Measurements from ENCODE around the gene FRMPD2. TPM values are rescaled to one million over a fixed set of nuclear protein-coding genes. Genes with fewer than 3 reads are reported as not detected.

Gene FRMPD2
- total and polyA plus RNA-seq, 2 of the 4 experiments (the other 2 are of a cell fraction), result 0.18 TPM; not detected in 1

- ChIA-PET CTCF (no interaction called here), POLR2A (ENCODE audit: unreplicated experiment) (no interaction called here)
- H2BK120ac ChIP-seq (ENCODE audit: low read depth, low read length), result no peak overlapping the region
- H3K36me3 ChIP-seq (ENCODE audit: control insufficient read depth, insufficient read depth, low read length), result no peaks in the 10 kb centered on the region
- no peak overlapping the region for H2BK5ac ChIP-seq (ENCODE audit: low read depth, low read length, poor library complexity, severe bottlenecking)
- no peak overlapping the region for H2AK9ac ChIP-seq (replicated peaks; ENCODE audit: low read depth, low read length, poor library complexity)
- no peak overlapping the region for H3K4ac ChIP-seq (ENCODE audit: low read depth, low read length)
- TF ChIP-seq MXI1 (IDR thresholded peaks at IDR 0.05; ENCODE audit: borderline replicate concordance, low read depth, low read length) (no peak), NFE2L2 (IDR thresholded peaks at IDR 0.05; ENCODE audit: low read depth, low read length) (no peak), CHD1 (IDR thresholded peaks at IDR 0.05; ENCODE audit: low read depth, low read length) (no peak), CEBPB (IDR thresholded peaks at IDR 0.05; ENCODE audit: low read depth, low read length) (no peak), MAFK (IDR thresholded peaks at IDR 0.05; ENCODE audit: low read depth, low read length) (no peak), BHLHE40 (IDR thresholded peaks at IDR 0.05; ENCODE audit: low read depth, low read length) (no peak), SMC3 (IDR thresholded peaks at IDR 0.05; ENCODE audit: low read depth, low read length) (no peak), RAD21 (IDR thresholded peaks at IDR 0.05; ENCODE audit: low read length) (no peak), ELK1 (IDR thresholded peaks at IDR 0.05; ENCODE audit: borderline replicate concordance, low read depth, low read length) (no peak), CTCF (conservative IDR thresholded peaks at IDR 0.05; ENCODE audit: low read depth, low read length) (no peak), POLR2A (IDR thresholded peaks at IDR 0.05; ENCODE audit: low read depth, low read length) (no peak), RCOR1 (IDR thresholded peaks at IDR 0.05; ENCODE audit: insufficient replicate concordance, low read length) (no peak), MAZ (IDR thresholded peaks at IDR 0.05; ENCODE audit: borderline replicate concordance, low read depth, low read length) (no peak), FOS (IDR thresholded peaks at IDR 0.05; ENCODE audit: low read depth, low read length) (no peak)
- H3K14ac ChIP-seq (replicated peaks; ENCODE audit: low read depth, low read length), result no peak overlapping the region
- H4K91ac ChIP-seq (ENCODE audit: insufficient read depth, low read depth, low read length), result no peak overlapping the region
- dilution Hi-C loops (cut with HindIII; ENCODE audit: low sequenced_read_pairs, unreplicated experiment) (no loop called here), in situ Hi-C loops (cut with MboI; ENCODE audit: low sequenced_read_pairs) (no loop called here), intact Hi-C loops (cut with micrococcal nuclease) (no loop called here)
- H2AK5ac ChIP-seq (ENCODE audit: low read depth, low read length), result no peak overlapping the region
- no peaks in the 10 kb centered on the region for H3K9me3 ChIP-seq (ENCODE audit: control insufficient read depth, insufficient read depth, low read length)
- no peak overlapping the region for H2BK15ac ChIP-seq (ENCODE audit: low read depth, low read length)
- H2BK20ac ChIP-seq (ENCODE audit: low read depth, low read length), result no peak overlapping the region
- peaks cover 20% of the 10 kb centered on the region for H3K27me3 ChIP-seq (ENCODE audit: control insufficient read depth, insufficient read depth, low read length)
- DNase-seq, result no peak
- H3K79me1 ChIP-seq (ENCODE audit: low read depth in 1 of 2, low read length in 2 of 2), result no peaks in the 10 kb centered on the region
- H3K4me3 ChIP-seq (ENCODE audit: insufficient read depth, low read depth, low read length), result no peak overlapping the region
- H3K4me2 ChIP-seq (ENCODE audit: low read depth, low read length), result no peak overlapping the region
- WGBS, 2 experiments (ENCODE audit: extremely low coverage in 2 of 2, insufficient read length in 1 of 2), result no CpG with 5 or more reads among the region's 4 CpGs
- no peak overlapping the region for H2AFZ ChIP-seq (replicated peaks; ENCODE audit: low read length, poor library complexity)
- BruUV-seq (replicated peaks), result no TSS peak
- H3K23ac ChIP-seq (ENCODE audit: low read depth, low read length), result no peak overlapping the region
- no peaks in the 10 kb centered on the region for H3K4me1 ChIP-seq (ENCODE audit: control insufficient read depth, insufficient read depth, low read length)
- no peak overlapping the region for H3K27ac ChIP-seq (ENCODE audit: insufficient read depth, low read length)
- no peak overlapping the region for H3K56ac ChIP-seq (ENCODE audit: extremely low read depth, insufficient read depth, low read length)
- ATAC-seq (ENCODE audit: low read depth), result no peak
- no peaks in the 10 kb centered on the region for H3K9me1 ChIP-seq (ENCODE audit: insufficient read depth, low read length)
- H3K18ac ChIP-seq (ENCODE audit: low read depth, low read length), result no peak overlapping the region
- H4K20me1 ChIP-seq (ENCODE audit: insufficient read depth, low read length), result no peaks in the 10 kb centered on the region
- H4K5ac ChIP-seq (ENCODE audit: low read depth, low read length), result no peak overlapping the region
- H3K9ac ChIP-seq (ENCODE audit: low read depth, low read length), result no peak overlapping the region
- H4K8ac ChIP-seq (ENCODE audit: low read depth in 2 of 2, low read length in 2 of 2), result no peak overlapping the region
Observed at GRCh38 chr10:48266528-48266927, 8.0 kb downstream of the FRMPD2 start.
